WTC11 (cell line): ENCODE data around the gene RANBP10.

ENCODE experiments used
- ATF1 ChIP-seq: sonication (generic); formaldehyde crosslinking; IDR thresholded peaks from 2 replicates; pipeline ENCODE4 v1.8.1; 2023; ENCODE audit warnings: mild to moderate bottlenecking, moderate library complexity, missing genetic modification reagents
- TF ChIP-seq, protein P1 (sequence below): fragments of 200-600 bp; IDR thresholded peaks from 2 replicates; pipeline ENCODE4 v1.8.0; 2022; ENCODE audit warnings: antibody characterized with exemption
- TF ChIP-seq, protein P2 (sequence below): sonication (generic); formaldehyde crosslinking; IDR thresholded peaks from 2 replicates; pipeline ENCODE4 v1.8.1; 2022; ENCODE audit warnings: mild to moderate bottlenecking, moderate library complexity, missing genetic modification reagents
- TF ChIP-seq, protein P3 (sequence below): fragments of 250-450 bp; sonication (Bioruptor Pico); IDR thresholded peaks from 2 replicates; pipeline ENCODE4 v1.8.0; 2021; ENCODE audit warnings: mild to moderate bottlenecking

DNA sequence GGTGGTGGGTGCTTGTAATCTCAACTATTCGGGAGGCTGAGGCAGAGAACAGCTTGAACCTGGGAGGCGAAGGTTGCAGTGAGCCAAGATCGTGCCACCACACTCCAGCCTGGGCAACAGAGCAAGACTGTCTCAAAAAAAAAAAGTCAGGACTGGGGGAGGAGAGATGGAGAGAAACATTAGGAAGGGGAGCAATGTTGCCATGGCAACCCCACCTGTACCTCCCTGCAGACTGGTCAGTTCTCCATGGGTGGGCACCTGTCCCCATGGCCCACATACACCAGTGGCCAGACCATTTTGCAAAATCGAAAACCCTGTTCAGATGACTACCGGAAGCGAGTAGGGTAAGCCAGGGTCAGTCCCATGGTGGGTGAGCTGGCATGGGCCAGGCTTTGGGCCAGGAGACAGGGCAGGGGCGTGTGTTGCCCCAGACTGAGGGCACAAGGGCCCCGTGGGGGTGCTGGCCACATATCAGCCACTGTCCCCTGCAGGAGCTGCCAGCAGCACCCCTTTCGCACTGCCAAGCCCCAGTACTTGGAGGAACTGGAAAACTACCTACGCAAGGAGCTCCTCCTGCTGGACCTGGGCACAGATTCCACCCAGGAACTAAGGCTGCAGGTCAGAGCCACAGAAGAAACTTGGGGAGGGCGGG lies 14.4 kb upstream of the RANBP10 start:
- no peak for TF ChIP-seq ATF1 (CRISPR knock-in tag)
- TF ChIP-seq, protein P1, sequence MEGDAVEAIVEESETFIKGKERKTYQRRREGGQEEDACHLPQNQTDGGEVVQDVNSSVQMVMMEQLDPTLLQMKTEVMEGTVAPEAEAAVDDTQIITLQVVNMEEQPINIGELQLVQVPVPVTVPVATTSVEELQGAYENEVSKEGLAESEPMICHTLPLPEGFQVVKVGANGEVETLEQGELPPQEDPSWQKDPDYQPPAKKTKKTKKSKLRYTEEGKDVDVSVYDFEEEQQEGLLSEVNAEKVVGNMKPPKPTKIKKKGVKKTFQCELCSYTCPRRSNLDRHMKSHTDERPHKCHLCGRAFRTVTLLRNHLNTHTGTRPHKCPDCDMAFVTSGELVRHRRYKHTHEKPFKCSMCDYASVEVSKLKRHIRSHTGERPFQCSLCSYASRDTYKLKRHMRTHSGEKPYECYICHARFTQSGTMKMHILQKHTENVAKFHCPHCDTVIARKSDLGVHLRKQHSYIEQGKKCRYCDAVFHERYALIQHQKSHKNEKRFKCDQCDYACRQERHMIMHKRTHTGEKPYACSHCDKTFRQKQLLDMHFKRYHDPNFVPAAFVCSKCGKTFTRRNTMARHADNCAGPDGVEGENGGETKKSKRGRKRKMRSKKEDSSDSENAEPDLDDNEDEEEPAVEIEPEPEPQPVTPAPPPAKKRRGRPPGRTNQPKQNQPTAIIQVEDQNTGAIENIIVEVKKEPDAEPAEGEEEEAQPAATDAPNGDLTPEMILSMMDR: no peak
- TF ChIP-seq, protein P2, sequence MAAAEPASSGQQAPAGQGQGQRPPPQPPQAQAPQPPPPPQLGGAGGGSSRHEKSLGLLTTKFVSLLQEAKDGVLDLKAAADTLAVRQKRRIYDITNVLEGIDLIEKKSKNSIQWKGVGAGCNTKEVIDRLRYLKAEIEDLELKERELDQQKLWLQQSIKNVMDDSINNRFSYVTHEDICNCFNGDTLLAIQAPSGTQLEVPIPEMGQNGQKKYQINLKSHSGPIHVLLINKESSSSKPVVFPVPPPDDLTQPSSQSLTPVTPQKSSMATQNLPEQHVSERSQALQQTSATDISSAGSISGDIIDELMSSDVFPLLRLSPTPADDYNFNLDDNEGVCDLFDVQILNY (CRISPR knock-in tag): no peak
- TF ChIP-seq, protein P3, sequence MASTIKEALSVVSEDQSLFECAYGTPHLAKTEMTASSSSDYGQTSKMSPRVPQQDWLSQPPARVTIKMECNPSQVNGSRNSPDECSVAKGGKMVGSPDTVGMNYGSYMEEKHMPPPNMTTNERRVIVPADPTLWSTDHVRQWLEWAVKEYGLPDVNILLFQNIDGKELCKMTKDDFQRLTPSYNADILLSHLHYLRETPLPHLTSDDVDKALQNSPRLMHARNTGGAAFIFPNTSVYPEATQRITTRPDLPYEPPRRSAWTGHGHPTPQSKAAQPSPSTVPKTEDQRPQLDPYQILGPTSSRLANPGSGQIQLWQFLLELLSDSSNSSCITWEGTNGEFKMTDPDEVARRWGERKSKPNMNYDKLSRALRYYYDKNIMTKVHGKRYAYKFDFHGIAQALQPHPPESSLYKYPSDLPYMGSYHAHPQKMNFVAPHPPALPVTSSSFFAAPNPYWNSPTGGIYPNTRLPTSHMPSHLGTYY (CRISPR knock-in tag): no peak
